ENCODE data around the gene GLT6D1. TPM values are rescaled to one million over a fixed set of nuclear protein-coding genes. Genes with fewer than 3 reads are reported as not detected.

Gene GLT6D1
- total RNA-seq, 1 donor from 2014 or later: not detected

GRCh38 chr9:135607401-135608293 is 31.7 kb downstream of the GLT6D1 start:
- peaks cover 4% of the 10 kb centered on the region for H3K27me3 Mint-ChIP-seq (ENCODE audit: low read depth)
- no peak for DNase-seq (ENCODE audit: low read depth, low spot score)
- TF ChIP-seq, protein P1, sequence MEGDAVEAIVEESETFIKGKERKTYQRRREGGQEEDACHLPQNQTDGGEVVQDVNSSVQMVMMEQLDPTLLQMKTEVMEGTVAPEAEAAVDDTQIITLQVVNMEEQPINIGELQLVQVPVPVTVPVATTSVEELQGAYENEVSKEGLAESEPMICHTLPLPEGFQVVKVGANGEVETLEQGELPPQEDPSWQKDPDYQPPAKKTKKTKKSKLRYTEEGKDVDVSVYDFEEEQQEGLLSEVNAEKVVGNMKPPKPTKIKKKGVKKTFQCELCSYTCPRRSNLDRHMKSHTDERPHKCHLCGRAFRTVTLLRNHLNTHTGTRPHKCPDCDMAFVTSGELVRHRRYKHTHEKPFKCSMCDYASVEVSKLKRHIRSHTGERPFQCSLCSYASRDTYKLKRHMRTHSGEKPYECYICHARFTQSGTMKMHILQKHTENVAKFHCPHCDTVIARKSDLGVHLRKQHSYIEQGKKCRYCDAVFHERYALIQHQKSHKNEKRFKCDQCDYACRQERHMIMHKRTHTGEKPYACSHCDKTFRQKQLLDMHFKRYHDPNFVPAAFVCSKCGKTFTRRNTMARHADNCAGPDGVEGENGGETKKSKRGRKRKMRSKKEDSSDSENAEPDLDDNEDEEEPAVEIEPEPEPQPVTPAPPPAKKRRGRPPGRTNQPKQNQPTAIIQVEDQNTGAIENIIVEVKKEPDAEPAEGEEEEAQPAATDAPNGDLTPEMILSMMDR (conservative IDR thresholded peaks at IDR 0.05): no peak
- no peaks in the 10 kb centered on the region for H3K36me3 Mint-ChIP-seq (ENCODE audit: low read depth)
- H3K27ac Mint-ChIP-seq (ENCODE audit: unreplicated experiment): no peak overlapping the region
- H3K4me1 Mint-ChIP-seq: no peaks in the 10 kb centered on the region
- H3K4me3 Mint-ChIP-seq: no peak overlapping the region
- peaks cover 2% of the 10 kb centered on the region for H3K9me3 Mint-ChIP-seq

DNA sequence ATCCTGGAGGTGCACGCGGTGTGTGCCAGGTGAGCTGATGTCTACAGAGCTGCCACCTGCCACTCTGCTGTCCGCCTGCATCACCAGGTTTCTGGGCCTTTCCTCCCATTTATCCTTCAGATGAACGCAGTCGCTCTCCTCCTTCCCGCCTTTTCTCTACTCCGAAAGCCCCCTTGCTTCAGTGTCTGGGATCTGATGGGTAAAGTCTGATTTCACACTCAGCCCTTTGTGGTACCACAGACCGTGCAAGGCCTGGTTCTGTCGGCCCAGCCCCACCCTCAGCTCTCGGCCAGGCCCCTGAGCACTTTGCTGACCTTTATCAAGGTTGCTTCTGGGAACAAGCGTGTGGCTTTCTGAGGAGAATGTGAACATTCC is 32.5 kb downstream of the GLT6D1 start:
- Mint-ChIP-seq H3K4me3 (no peak overlapping the region), H3K27me3 (ENCODE audit: low read depth) (peaks cover 4% of the 10 kb centered on the region), H3K9me3 (peaks cover 2% of the 10 kb centered on the region), H3K27ac (ENCODE audit: unreplicated experiment) (no peak overlapping the region), H3K4me1 (no peaks in the 10 kb centered on the region), H3K36me3 (ENCODE audit: low read depth) (no peaks in the 10 kb centered on the region)
- DNase-seq (ENCODE audit: low read depth, low spot score): no peak
- TF ChIP-seq, protein P1 (conservative IDR thresholded peaks at IDR 0.05): no peak

GRCh38 chr9:135605238-135605781 is 34.0 kb downstream of the GLT6D1 start:
- DNase-seq (ENCODE audit: low read depth, low spot score): no peak

GRCh38 chr9:135604437-135605237 is 34.7 kb downstream of the GLT6D1 start:
- Mint-ChIP-seq H3K36me3 (ENCODE audit: low read depth) (no peaks in the 10 kb centered on the region), H3K4me1 (peaks cover 5% of the 10 kb centered on the region), H3K27me3 (ENCODE audit: low read depth) (peaks cover 3% of the 10 kb centered on the region), H3K9me3 (no peaks in the 10 kb centered on the region), H3K27ac (ENCODE audit: unreplicated experiment) (no peak overlapping the region), H3K4me3 (no peak overlapping the region)
- DNase-seq (ENCODE audit: low read depth, low spot score): no peak
- TF ChIP-seq, protein P1 (conservative IDR thresholded peaks at IDR 0.05): no peak

More at GRCh38 chr9:135605238-135605781, 34.0 kb downstream of the GLT6D1 start:
- TF ChIP-seq, protein P1 (conservative IDR thresholded peaks at IDR 0.05): no peak
- no peaks in the 10 kb centered on the region for H3K36me3 Mint-ChIP-seq (ENCODE audit: low read depth)
- no peaks in the 10 kb centered on the region for H3K9me3 Mint-ChIP-seq
- peaks cover 7% of the 10 kb centered on the region for H3K27me3 Mint-ChIP-seq (ENCODE audit: low read depth)
- H3K27ac Mint-ChIP-seq (ENCODE audit: unreplicated experiment): no peak overlapping the region
- no peak overlapping the region for H3K4me3 Mint-ChIP-seq
- H3K4me1 Mint-ChIP-seq: peaks cover 3% of the 10 kb centered on the region

GRCh38 chr9:135602789-135603481 is 36.4 kb downstream of the GLT6D1 start:
- DNase-seq (ENCODE audit: low read depth, low spot score): peak; percentile 58

More at GRCh38 chr9:135602789-135603481, 36.4 kb downstream of the GLT6D1 start:
- no peak overlapping the region for H3K27ac Mint-ChIP-seq (ENCODE audit: unreplicated experiment)
- no peaks in the 10 kb centered on the region for H3K9me3 Mint-ChIP-seq
- H3K36me3 Mint-ChIP-seq (ENCODE audit: low read depth): no peaks in the 10 kb centered on the region
- peaks cover 5% of the 10 kb centered on the region for H3K4me1 Mint-ChIP-seq
- TF ChIP-seq, protein P1 (conservative IDR thresholded peaks at IDR 0.05): peak; percentile 78
- peaks cover 3% of the 10 kb centered on the region for H3K27me3 Mint-ChIP-seq (ENCODE audit: low read depth)
- H3K4me3 Mint-ChIP-seq: no peak overlapping the region

Data from neural crest cell (in vitro differentiated cells).